Fibroblast of mammary gland (primary cell): ENCODE results near the gene PDLIM7.

Experiments used
- DNase-seq: peaks from one replicate; pipeline ENCODE4 v3.0.0-alpha.2; 2010; ENCODE audit warnings: low read depth
- H3K4me3 ChIP-seq: 2 replicates; pipeline ENCODE4 v1.5.1; 2011; ENCODE audit warnings: low read depth, mild to moderate bottlenecking, low read length, moderate library complexity; ENCODE audit not compliant: control insufficient read depth
- TF ChIP-seq, protein P1 (sequence below): conservative IDR thresholded peaks from 2 replicates; pipeline ENCODE4 v1.5.1; 2011; ENCODE audit warnings: low read depth, low read length, inconsistent platforms; ENCODE audit not compliant: control insufficient read depth, insufficient read depth

The PDLIM7 gene

DNA sequence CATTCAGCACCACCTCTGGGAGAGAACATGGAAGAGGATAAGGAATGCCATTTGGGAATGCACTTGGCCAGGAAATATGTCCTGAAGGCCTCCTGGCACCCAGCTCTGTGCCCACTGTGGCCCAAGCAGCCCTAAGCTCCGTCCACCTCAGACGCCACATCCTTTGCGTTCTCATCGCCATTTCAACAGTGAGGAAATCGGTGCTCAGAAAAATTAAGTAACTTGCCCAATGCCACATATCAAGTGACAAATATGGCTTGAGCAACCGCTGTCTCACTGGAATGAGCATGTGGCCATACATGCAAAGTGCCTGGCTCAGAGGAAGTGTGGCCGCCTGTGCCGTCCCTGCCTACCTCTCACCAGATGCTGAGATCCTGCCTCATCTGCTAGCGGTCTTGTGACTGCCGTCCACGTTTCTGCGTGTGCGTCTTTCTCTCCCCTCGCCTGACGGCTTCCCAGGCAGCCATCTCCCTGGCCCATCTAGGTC, 13.2 kb upstream of the PDLIM7 start:
- DNase-seq: no peak
- TF ChIP-seq, protein P1, sequence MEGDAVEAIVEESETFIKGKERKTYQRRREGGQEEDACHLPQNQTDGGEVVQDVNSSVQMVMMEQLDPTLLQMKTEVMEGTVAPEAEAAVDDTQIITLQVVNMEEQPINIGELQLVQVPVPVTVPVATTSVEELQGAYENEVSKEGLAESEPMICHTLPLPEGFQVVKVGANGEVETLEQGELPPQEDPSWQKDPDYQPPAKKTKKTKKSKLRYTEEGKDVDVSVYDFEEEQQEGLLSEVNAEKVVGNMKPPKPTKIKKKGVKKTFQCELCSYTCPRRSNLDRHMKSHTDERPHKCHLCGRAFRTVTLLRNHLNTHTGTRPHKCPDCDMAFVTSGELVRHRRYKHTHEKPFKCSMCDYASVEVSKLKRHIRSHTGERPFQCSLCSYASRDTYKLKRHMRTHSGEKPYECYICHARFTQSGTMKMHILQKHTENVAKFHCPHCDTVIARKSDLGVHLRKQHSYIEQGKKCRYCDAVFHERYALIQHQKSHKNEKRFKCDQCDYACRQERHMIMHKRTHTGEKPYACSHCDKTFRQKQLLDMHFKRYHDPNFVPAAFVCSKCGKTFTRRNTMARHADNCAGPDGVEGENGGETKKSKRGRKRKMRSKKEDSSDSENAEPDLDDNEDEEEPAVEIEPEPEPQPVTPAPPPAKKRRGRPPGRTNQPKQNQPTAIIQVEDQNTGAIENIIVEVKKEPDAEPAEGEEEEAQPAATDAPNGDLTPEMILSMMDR: no peak
- H3K4me3 ChIP-seq: no peak overlapping the region

DNA sequence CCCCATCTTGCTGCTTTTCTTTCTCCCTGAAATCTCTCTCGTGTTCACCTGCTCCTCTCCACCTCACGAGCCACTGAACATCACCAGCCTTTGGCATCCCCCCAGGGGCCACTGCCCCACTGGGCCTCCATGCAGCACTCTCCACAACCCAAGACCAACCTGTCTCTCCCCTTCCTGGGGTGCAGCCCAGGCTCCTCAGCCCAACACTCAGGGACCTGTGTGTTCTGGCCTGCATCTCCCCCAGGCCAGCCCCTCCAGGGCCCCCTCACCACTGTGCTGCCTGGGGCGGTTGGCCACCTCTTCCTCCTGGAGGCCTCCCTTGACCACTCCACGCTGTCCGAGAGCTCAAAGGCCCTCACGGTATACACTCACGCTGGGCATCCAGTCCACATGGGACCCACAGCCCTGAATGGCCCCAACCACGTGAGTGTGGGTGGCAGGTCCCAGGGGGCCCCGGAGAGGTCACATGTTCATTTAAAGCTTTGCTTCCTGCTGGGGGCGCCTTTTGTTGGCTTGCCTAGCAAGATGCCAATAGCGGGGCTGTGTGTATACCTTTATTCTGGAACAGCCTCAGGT, 12.7 kb upstream of the PDLIM7 start:
- no peak for DNase-seq
- TF ChIP-seq, protein P1: no peak
- no peak overlapping the region for H3K4me3 ChIP-seq

DNA sequence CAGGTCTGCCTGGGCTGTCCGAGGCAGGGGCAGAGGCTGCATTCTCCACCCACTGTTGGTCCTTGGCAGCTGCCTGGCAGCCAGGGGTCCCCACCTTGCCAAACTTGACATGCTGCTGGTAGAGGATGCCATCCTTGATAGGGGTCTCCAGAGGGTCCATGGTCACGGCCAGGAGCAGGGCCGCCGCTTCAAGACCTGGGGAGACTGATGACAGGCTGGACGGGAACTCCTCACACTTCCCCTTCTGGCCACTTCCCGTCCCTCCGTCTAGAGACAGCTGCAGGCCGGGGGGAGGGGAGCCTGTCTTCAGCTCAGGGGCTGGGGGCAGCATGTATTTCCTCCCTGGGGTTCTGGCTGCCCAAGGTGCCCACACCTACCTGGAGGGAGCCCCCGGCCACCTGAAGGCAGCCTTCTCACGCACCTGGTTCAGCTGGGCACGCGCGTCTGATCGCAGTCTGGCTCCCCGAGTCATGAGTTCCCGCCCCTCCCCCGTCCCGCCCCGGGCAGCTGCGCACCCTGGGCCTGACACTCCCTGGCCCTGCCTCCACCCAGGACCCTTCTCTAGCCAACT, 12.1 kb upstream of the PDLIM7 start, which contains the start of gene DOK3:
Gene DOK3 (minus strand): TSS at position 446 of the 571 bp plus-strand sequence. CDS start 286 bp downstream, at position 160.
- no peak for DNase-seq
- TF ChIP-seq, protein P1: no peak

DNA sequence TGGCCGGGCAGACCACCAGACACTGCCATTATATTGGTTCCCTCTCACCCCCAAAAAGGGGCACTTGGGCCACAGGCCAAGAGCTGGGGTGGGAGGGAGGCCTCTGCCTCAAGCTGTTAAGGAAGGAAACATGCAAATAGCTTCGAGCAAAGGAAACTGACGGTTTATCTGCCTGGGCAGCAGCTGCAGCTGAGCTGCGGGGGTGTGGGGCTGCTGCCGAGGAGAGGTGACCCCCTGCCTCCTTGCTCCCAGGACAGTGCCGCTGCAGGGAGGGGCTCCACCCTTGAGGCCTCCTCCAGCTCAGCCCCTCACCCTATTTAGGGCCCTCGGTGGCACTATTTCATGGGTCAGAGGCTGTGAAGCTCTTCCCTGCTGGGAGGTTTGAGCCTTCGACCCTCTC, 11.4 kb upstream of the PDLIM7 start:
- DNase-seq: no peak
- TF ChIP-seq, protein P1: no peak
- H3K4me3 ChIP-seq: no peak overlapping the region

More for the DNA sequence above, 12.1 kb upstream of the PDLIM7 start, which contains the start of gene DOK3:
- H3K4me3 ChIP-seq: no peak within 1 kb of the TSS

DNA sequence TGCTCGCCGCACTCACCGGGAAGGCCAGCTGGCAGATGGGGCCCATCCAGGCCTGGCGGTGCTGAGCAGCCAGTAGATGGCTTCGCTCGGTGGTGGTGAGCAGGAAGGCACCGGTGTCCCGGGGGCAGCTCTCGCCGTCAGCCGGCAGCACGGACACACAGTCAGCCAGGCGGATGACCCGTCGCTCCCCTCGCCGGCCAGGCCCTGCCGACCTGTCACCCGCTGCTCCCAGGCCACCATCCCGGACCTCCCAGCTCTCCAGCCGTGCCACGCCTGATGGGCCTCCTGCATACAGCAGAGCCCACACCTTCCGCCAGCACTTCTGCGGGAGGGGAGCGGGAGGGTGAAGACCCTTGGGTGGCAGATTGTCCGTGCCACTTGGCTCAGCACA, 10.8 kb upstream of the PDLIM7 start:
- H3K4me3 ChIP-seq: no peak overlapping the region
- TF ChIP-seq, protein P1: no peak
- no peak for DNase-seq

DNA sequence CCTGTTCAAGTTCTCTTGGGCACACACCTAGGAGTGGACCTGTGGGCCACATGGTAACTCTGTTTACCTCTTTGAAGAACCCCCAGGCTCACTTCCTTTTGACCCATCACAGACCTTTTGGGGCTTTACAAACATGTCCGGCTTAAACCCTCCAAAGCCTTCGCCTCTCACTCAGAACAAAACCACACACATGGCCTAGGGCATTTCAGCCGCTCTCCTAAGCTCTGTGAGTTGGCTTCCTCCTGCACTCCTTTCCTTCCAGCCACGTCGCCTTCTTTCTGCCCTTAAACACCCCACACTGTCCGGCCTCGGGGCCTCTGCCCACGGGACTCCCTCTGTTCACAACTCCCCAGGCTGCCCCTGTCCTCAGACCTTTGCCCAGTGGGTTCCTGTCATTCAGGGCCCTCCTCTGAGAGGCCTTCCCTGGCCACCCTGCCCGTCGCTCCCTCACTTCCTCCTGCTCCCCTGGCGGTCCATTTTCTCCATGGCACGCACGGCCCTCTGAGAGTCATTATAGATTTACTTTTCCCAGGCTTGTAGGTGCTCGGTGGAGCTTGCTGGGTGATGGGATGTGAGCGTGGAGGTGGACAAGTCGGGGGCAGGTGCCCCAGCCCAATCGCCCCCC, 10.3 kb upstream of the PDLIM7 start:
- no peak for DNase-seq
- TF ChIP-seq, protein P1: no peak
- no peak overlapping the region for H3K4me3 ChIP-seq
